Measurements from ENCODE around the gene STAT1. TPM values are rescaled to one million over a fixed set of nuclear protein-coding genes. Genes with fewer than 3 reads are reported as not detected.
A peak's percentile ranks its signal among the peaks of the same experiment; 100 is the strongest.

STAT1 gene
- total RNA-seq, 3 donors from 2014 or later (not counting 1 experiment from before 2014, with no cell fraction given) = 49.1 to 91.6 (median 86.2) TPM

- WGBS (ENCODE audit: insufficient coverage) = 96% methylated on average over 1 of the region's 2 CpGs
- TF ChIP-seq, protein P1, sequence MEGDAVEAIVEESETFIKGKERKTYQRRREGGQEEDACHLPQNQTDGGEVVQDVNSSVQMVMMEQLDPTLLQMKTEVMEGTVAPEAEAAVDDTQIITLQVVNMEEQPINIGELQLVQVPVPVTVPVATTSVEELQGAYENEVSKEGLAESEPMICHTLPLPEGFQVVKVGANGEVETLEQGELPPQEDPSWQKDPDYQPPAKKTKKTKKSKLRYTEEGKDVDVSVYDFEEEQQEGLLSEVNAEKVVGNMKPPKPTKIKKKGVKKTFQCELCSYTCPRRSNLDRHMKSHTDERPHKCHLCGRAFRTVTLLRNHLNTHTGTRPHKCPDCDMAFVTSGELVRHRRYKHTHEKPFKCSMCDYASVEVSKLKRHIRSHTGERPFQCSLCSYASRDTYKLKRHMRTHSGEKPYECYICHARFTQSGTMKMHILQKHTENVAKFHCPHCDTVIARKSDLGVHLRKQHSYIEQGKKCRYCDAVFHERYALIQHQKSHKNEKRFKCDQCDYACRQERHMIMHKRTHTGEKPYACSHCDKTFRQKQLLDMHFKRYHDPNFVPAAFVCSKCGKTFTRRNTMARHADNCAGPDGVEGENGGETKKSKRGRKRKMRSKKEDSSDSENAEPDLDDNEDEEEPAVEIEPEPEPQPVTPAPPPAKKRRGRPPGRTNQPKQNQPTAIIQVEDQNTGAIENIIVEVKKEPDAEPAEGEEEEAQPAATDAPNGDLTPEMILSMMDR (IDR thresholded peaks at IDR 0.05) = no peak
- Histone ChIP-seq H3K4me3 (ENCODE audit: low read length) (no peak overlapping the region), H3K36me3 (ENCODE audit: control insufficient read depth, insufficient read depth, low read length) (peaks cover 98% of the 10 kb centered on the region), H3K4me1 (ENCODE audit: control insufficient read depth, insufficient read depth, low read length) (no peaks in the 10 kb centered on the region), H3K27me3 (ENCODE audit: control insufficient read depth, insufficient read depth, low read length) (no peaks in the 10 kb centered on the region), H3K9me3 (ENCODE audit: control insufficient read depth, insufficient read depth, low read length) (no peaks in the 10 kb centered on the region), H3K27ac (ENCODE audit: low read length) (no peak overlapping the region)
- Mint-ChIP-seq H3K36me3 (peaks cover 42% of the 10 kb centered on the region), H3K4me1 (peaks cover 0 to 6% of the 10 kb centered on the region in 2 donors), H3K27me3 (ENCODE audit: low read depth in 2 of 2) (no peaks in the 10 kb centered on the region), H3K9me3 (no peaks in the 10 kb centered on the region), H3K4me3 (no peak overlapping the region), H3K27ac (no peak overlapping the region)
- intact Hi-C loops (cut with micrococcal nuclease) = no loop called here
- ATAC-seq (no peak), DNase-seq (no peak)
These were observed 41.8 kb downstream of the STAT1 start for GRCh38 chr2:190972213-190972612.

DNA sequence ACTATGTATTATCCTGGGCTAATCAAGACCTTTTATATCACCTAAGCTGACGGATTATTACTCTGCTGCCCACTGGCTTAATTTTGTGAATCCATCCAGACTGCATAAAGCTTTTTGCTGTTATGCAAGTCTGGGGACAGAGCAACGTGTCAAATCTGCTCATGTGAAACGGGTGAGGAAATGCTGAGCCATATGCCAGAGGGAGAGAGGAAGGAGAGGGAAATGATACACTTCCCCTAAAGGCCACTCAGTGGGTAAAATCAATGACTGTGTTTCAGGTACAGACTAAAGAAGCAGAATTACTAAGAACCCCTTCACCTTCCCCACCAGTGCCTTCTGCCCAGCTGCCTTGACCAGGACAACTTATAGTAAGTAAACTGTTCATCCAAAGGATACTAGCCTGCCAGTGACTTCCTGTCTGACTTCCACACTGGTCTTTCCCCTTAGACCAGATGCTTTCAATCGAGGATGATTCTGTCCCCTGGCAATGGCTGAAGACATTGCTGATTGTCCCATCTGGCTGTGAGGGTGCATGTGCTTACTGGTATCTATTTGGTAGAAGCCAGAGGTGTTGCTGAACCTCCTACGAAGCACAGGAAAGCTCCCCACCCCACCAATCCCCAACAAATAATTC, 43.0 kb downstream of the STAT1 start:
- no peaks in the 10 kb centered on the region for H3K4me1 ChIP-seq (ENCODE audit: control insufficient read depth, insufficient read depth, low read length)
- H3K27me3 ChIP-seq (ENCODE audit: control insufficient read depth, insufficient read depth, low read length) = no peaks in the 10 kb centered on the region
- intact Hi-C loops (cut with micrococcal nuclease) = no loop called here
- Mint-ChIP-seq H3K9me3 (no peaks in the 10 kb centered on the region), H3K27me3 (ENCODE audit: low read depth in 2 of 2) (no peaks in the 10 kb centered on the region), H3K4me1 (peaks cover 5 to 6% of the 10 kb centered on the region in 2 donors), H3K27ac (peak overlapping the region; percentile 40 to 69), H3K4me3 (no peak overlapping the region), H3K36me3 (peaks cover 49% of the 10 kb centered on the region)
- 77% methylated on average over 5 of the region's 5 CpGs for WGBS (ENCODE audit: insufficient coverage)
- ATAC-seq (no peak), DNase-seq (no peak)
- H3K4me3 ChIP-seq (ENCODE audit: low read length) = no peak overlapping the region
- peaks cover 95% of the 10 kb centered on the region for H3K36me3 ChIP-seq (ENCODE audit: control insufficient read depth, insufficient read depth, low read length)
- H3K27ac ChIP-seq (ENCODE audit: low read length) = no peak overlapping the region
- TF ChIP-seq, protein P1 (IDR thresholded peaks at IDR 0.05) = no peak
- H3K9me3 ChIP-seq (ENCODE audit: control insufficient read depth, insufficient read depth, low read length) = no peaks in the 10 kb centered on the region

GRCh38 chr2:190970160-190970559, 43.8 kb downstream of the STAT1 start:
- H3K4me3 Mint-ChIP-seq = no peak overlapping the region
- H3K4me1 Mint-ChIP-seq = peaks cover 6 to 8% of the 10 kb centered on the region in 2 donors
- Histone ChIP-seq H3K4me1 (ENCODE audit: control insufficient read depth, insufficient read depth, low read length) (no peaks in the 10 kb centered on the region), H3K27me3 (ENCODE audit: control insufficient read depth, insufficient read depth, low read length) (no peaks in the 10 kb centered on the region), H3K9me3 (ENCODE audit: control insufficient read depth, insufficient read depth, low read length) (no peaks in the 10 kb centered on the region), H3K27ac (ENCODE audit: low read length) (no peak overlapping the region), H3K36me3 (ENCODE audit: control insufficient read depth, insufficient read depth, low read length) (peaks cover 95% of the 10 kb centered on the region), H3K4me3 (ENCODE audit: low read length) (no peak overlapping the region)
- TF ChIP-seq, protein P1 (IDR thresholded peaks at IDR 0.05) = no peak
- intact Hi-C loops (cut with micrococcal nuclease) = no loop called here
- H3K27ac Mint-ChIP-seq = peak overlapping the region; percentile 40 to 69
- peaks cover 49% of the 10 kb centered on the region for H3K36me3 Mint-ChIP-seq
- 87% methylated on average over 2 of the region's 3 CpGs for WGBS (ENCODE audit: insufficient coverage)
- no peaks in the 10 kb centered on the region for H3K9me3 Mint-ChIP-seq
- no peaks in the 10 kb centered on the region for H3K27me3 Mint-ChIP-seq (ENCODE audit: low read depth in 2 of 2)
- DNase-seq (no peak), ATAC-seq (no peak)

DNA sequence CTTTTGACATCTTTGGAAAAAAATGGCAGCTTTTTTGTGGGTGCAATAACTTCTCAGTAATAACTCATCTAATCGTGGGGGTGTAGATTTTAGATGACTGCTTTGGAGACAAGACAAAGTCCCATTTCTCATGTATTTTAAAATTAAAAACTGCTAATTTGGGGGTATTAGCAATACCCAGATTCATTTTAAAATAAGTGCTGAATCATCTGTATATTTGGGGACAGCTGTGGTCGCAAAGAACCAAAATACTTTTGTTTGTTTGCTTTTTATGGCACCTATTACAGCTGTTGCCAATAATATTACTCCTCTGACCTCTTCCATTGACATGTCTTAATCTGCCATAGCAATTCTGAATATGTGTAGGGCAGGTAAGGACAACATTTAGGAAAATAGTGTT, 45.4 kb downstream of the STAT1 start:
- TF ChIP-seq, protein P1 (IDR thresholded peaks at IDR 0.05) = no peak
- H3K4me3 ChIP-seq (ENCODE audit: low read length) = no peak overlapping the region
- no peaks in the 10 kb centered on the region for H3K9me3 ChIP-seq (ENCODE audit: control insufficient read depth, insufficient read depth, low read length)
- DNase-seq = no peak
- H3K4me1 ChIP-seq (ENCODE audit: control insufficient read depth, insufficient read depth, low read length) = peaks cover 4% of the 10 kb centered on the region
- no peaks in the 10 kb centered on the region for H3K27me3 ChIP-seq (ENCODE audit: control insufficient read depth, insufficient read depth, low read length)
- H3K4me3 Mint-ChIP-seq = no peak overlapping the region
- intact Hi-C loops (cut with micrococcal nuclease) = no loop called here
- H3K27ac Mint-ChIP-seq = peak overlapping the region; percentile 51 to 76
- ATAC-seq = no peak
- WGBS (ENCODE audit: insufficient coverage) = 100% methylated on average over 1 of the region's 2 CpGs
- H3K36me3 Mint-ChIP-seq = peaks cover 37% of the 10 kb centered on the region
- H3K9me3 Mint-ChIP-seq = no peaks in the 10 kb centered on the region
- no peak overlapping the region for H3K27ac ChIP-seq (ENCODE audit: low read length)
- no peaks in the 10 kb centered on the region for H3K27me3 Mint-ChIP-seq (ENCODE audit: low read depth in 2 of 2)
- peaks cover 94% of the 10 kb centered on the region for H3K36me3 ChIP-seq (ENCODE audit: control insufficient read depth, insufficient read depth, low read length)
- H3K4me1 Mint-ChIP-seq = peaks cover 15 to 24% of the 10 kb centered on the region in 2 donors

Measured in natural killer cell (primary cell).